Vagina (tissue), 2 donors: Measurements from ENCODE around the gene LRRC36.
A peak's percentile ranks its signal among the peaks of the same experiment; 100 is the strongest.

Experiments
- POLR2A ChIP-seq, 2 donors: fragments of 450-650 bp; IDR thresholded peaks; one replicate each; pipeline ENCODE4 v1.6.1; 2017; ENCODE audit warnings: antibody characterized with exemption in 2 of 2, mild to moderate bottlenecking in 2 of 2, moderate library complexity in 2 of 2
- POLR2AphosphoS5 ChIP-seq, 2 donors: sonication (generic); formaldehyde crosslinking; IDR thresholded peaks; one replicate each; pipeline ENCODE4 v1.9.0; 2017; ENCODE audit warnings: antibody characterized with exemption in 2 of 2, mild to moderate bottlenecking in 2 of 2, low read depth in 1 of 2; ENCODE audit not compliant: insufficient read depth in 1 of 2
- TF ChIP-seq, protein P1 (sequence below), 3 experiments: fragments of 450-650 bp in 2 of 3; fragments of 200-600 bp in 1 of 3; sonication (generic) in 1 of 3; IDR thresholded peaks; one replicate each; pipeline ENCODE4 v1.5.1; 2017 to 2019; ENCODE audit warnings: antibody characterized with exemption in 3 of 3, mild to moderate bottlenecking in 2 of 3, moderate library complexity in 2 of 3

DNA sequence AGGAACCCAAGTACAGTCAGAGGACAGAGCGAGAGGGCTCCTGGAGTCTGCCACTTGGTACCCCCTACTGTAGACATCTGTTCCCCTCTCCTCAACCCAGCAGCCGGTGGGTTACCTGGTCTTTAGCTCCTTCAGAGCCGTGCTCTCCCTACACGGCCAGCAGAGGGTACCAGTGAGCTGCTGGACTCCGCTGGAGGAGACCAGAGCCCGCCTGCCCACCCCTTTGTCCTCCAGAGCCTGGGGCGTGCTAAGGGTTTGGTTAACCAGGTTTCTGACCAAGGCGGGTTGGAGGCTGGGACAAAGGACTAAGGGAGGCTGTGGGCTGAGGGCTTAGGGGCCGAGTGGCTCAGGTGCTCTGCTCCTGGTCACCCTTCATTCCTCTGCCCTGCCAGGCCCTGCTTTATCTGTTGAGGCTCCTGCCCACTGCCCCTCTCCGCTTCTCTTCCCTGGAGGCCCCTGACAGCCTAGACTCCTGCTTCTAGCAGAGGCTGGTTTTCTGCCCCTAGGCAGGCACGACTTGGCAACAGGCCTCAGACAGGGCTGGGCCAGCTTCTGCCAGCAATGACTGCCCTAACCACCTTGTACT is 101.6 kb downstream of the LRRC36 start:
- TF ChIP-seq POLR2A (IDR thresholded peaks at IDR 0.05) (no peak), POLR2AphosphoS5 (IDR thresholded peaks at IDR 0.05; ENCODE audit: insufficient read depth in 1 of 2, low read depth in 1 of 2) (peak in 1 of 2 donors; percentile 33)
- TF ChIP-seq, protein P1, sequence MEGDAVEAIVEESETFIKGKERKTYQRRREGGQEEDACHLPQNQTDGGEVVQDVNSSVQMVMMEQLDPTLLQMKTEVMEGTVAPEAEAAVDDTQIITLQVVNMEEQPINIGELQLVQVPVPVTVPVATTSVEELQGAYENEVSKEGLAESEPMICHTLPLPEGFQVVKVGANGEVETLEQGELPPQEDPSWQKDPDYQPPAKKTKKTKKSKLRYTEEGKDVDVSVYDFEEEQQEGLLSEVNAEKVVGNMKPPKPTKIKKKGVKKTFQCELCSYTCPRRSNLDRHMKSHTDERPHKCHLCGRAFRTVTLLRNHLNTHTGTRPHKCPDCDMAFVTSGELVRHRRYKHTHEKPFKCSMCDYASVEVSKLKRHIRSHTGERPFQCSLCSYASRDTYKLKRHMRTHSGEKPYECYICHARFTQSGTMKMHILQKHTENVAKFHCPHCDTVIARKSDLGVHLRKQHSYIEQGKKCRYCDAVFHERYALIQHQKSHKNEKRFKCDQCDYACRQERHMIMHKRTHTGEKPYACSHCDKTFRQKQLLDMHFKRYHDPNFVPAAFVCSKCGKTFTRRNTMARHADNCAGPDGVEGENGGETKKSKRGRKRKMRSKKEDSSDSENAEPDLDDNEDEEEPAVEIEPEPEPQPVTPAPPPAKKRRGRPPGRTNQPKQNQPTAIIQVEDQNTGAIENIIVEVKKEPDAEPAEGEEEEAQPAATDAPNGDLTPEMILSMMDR (IDR thresholded peaks at IDR 0.05): peak; percentile 48 to 87 (median 72)
